Measurements from ENCODE around the gene PRR5. TPM values are rescaled to one million over a fixed set of nuclear protein-coding genes. Genes with fewer than 3 reads are reported as not detected.

The PRR5 gene
- total and polyA plus RNA-seq, 7 donors: 0.48 to 2.9 (median 1.6) TPM

DNA sequence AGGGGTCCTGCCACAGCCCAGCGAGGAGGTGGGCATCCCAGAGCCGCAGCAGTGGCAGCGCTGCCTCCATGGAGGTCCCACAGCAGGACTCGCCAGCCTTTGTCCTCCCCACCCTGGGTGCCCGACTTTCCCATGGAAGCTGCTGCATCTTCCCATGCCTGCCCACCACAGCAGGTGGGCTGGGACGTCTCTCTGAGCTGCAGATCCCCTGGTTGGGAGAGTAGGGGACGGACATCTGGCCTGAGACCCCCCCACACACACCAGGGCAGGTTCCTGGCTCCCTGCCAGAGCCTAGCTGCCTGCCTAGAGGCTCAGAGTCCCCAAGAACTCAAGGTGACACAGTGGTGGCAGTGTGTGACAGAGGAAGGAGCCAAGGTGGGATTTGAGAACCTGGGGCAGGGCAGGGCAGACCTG, 21.5 kb upstream of the PRR5 start:
- Histone ChIP-seq H3K27ac (no peak overlapping the region), H3K36me3 (ENCODE audit: insufficient read depth in 1 of 2, low read depth in 1 of 2) (no peaks in the 10 kb centered on the region), H3K9me3 (no peaks in the 10 kb centered on the region), H3K27me3 (ENCODE audit: insufficient read depth in 3 of 3, low read length in 2 of 3) (no peaks in the 10 kb centered on the region), H3K4me3 (no peak overlapping the region), H3K4me1 (no peaks in the 10 kb centered on the region)
- WGBS, 3 donors: 62 to 63% (median 62%) methylated on average over 7 of the region's 7 CpGs
- intact Hi-C loops (cut with DNase I): no loop called here
- TF ChIP-seq, protein P1, sequence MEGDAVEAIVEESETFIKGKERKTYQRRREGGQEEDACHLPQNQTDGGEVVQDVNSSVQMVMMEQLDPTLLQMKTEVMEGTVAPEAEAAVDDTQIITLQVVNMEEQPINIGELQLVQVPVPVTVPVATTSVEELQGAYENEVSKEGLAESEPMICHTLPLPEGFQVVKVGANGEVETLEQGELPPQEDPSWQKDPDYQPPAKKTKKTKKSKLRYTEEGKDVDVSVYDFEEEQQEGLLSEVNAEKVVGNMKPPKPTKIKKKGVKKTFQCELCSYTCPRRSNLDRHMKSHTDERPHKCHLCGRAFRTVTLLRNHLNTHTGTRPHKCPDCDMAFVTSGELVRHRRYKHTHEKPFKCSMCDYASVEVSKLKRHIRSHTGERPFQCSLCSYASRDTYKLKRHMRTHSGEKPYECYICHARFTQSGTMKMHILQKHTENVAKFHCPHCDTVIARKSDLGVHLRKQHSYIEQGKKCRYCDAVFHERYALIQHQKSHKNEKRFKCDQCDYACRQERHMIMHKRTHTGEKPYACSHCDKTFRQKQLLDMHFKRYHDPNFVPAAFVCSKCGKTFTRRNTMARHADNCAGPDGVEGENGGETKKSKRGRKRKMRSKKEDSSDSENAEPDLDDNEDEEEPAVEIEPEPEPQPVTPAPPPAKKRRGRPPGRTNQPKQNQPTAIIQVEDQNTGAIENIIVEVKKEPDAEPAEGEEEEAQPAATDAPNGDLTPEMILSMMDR (IDR thresholded peaks at IDR 0.05): no peak
- DNase-seq (no peak), ATAC-seq (no peak)

DNA sequence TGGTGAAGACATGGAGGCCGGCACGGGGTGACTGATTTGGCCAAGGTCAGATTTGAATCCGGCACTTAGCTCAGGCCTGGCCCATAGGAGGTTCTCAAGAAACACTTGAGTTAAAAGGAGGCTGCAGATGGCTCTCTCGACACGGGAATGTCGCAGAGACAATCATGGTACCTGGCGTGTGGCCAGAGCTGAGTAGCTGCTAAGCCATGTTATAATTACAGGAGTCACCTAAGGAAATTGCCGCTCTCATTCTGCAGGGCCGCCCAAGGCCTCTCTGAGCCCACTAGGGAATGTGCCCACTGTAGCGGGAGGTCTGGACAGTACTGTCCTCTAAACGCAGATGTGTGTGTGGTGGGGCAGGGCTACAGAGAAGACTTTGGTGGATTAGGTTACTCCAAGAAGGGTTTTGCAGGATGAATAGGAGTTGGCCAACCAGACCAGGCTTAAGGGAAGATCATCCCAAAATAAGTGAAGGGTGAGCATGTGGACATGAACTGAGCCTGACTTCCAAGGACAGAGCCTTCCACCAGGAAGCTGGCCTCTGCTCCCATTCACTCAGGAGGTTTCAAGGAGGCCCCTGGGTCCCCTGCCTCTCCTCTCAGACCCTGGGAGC, 19.3 kb upstream of the PRR5 start:
- no peaks in the 10 kb centered on the region for H3K36me3 ChIP-seq (ENCODE audit: insufficient read depth in 1 of 2, low read depth in 1 of 2)
- H3K4me3 ChIP-seq: no peak overlapping the region
- intact Hi-C loops (cut with DNase I): no loop called here
- H3K9me3 ChIP-seq: no peaks in the 10 kb centered on the region
- no peak overlapping the region for H3K27ac ChIP-seq
- 82 to 89% (median 86%) methylated on average over 11 of the region's 11 CpGs for WGBS, 3 donors
- no peaks in the 10 kb centered on the region for H3K27me3 ChIP-seq (ENCODE audit: insufficient read depth in 3 of 3, low read length in 2 of 3)
- no peak for DNase-seq
- no peak for ATAC-seq
- H3K4me1 ChIP-seq: no peaks in the 10 kb centered on the region
- TF ChIP-seq, protein P1 (IDR thresholded peaks at IDR 0.05): no peak

DNA sequence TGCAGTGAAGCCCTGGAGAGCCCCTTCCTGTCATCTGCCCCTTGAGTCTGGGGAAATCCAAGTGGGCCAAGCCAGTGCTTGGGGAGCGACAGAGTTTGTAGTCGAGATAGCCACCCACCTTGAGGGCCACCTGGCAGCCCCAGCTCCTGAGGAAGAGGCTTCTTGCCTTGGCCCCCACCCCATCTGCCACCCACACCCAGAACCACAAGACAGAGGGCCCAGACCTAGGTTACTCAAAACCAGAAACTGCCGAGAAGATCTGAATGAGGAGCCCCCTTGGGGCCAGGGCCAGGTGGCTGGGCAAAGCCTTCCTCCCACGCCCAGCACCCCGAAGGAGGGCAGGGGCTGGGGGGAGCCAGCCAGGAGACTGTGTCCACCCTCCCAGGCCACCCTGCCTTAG, 18.8 kb upstream of the PRR5 start:
- Histone ChIP-seq H3K27ac (no peak overlapping the region), H3K4me1 (no peaks in the 10 kb centered on the region), H3K9me3 (no peaks in the 10 kb centered on the region), H3K4me3 (no peak overlapping the region), H3K27me3 (ENCODE audit: insufficient read depth in 3 of 3, low read length in 2 of 3) (no peaks in the 10 kb centered on the region), H3K36me3 (ENCODE audit: insufficient read depth in 1 of 2, low read depth in 1 of 2) (no peaks in the 10 kb centered on the region)
- intact Hi-C loops (cut with DNase I): no loop called here
- ATAC-seq (no peak), DNase-seq (no peak)
- 79 to 85% (median 80%) methylated on average over 5 of the region's 5 CpGs for WGBS, 3 donors
- TF ChIP-seq, protein P1 (IDR thresholded peaks at IDR 0.05): no peak

DNA sequence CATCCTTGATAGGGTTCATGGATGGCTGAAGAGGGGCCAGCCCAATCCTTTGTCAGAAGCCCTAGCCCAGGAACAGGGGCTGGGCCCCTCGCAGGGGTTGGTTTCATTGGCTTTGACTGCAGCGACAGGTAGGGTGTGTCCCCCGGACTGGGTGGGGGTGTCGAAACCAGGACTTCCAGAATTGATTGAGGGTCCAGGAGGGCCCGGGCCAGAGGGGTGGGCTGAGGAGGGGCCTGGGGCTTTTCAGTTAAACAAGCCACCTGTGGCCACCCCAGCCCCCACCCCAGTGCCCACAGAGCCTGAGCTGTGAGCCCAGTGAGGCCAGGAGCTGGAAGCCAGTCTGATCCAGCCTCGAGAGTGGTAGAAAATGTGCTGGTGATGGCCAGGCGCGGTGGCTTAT, 18.1 kb upstream of the PRR5 start:
- intact Hi-C loops (cut with DNase I): no loop called here
- TF ChIP-seq, protein P1 (IDR thresholded peaks at IDR 0.05): no peak
- Histone ChIP-seq H3K4me1 (no peaks in the 10 kb centered on the region), H3K4me3 (no peak overlapping the region), H3K27ac (no peak overlapping the region), H3K9me3 (no peaks in the 10 kb centered on the region), H3K27me3 (ENCODE audit: insufficient read depth in 3 of 3, low read length in 2 of 3) (peaks cover 0 to 4% (median 0%) of the 10 kb centered on the region in 3 donors), H3K36me3 (ENCODE audit: insufficient read depth in 1 of 2, low read depth in 1 of 2) (no peaks in the 10 kb centered on the region)
- whole genome bisulfite sequencing, 3 donors: 90 to 94% (median 92%) methylated on average over 8 of the region's 8 CpGs
- DNase-seq (no peak), ATAC-seq (no peak)

Data from psoas muscle (tissue), 8 donors.